Gastrocnemius medialis (tissue), 4 donors: ENCODE measurements around the gene AVEN.

Source experiments
- CTCF ChIP-seq, 5 experiments: fragments of 450-650 bp in 3 of 5; fragments of 200-600 bp in 2 of 5; sonication (generic) in 2 of 5; IDR thresholded peaks in 4 of 5; conservative IDR thresholded peaks in 1 of 5; 1 replicate in 4 of 5; 2 replicates in 1 of 5; pipeline ENCODE4 v1.5.1; 2016 to 2019; ENCODE audit warnings: antibody characterized with exemption in 5 of 5, mild to moderate bottlenecking in 3 of 5, moderate library complexity in 3 of 5
- POLR2A ChIP-seq, 2 donors: fragments of 450-650 bp; IDR thresholded peaks; one replicate each; pipeline ENCODE4 v1.6.1; 2017; ENCODE audit warnings: antibody characterized with exemption in 2 of 2, mild to moderate bottlenecking in 2 of 2, moderate library complexity in 2 of 2

DNA sequence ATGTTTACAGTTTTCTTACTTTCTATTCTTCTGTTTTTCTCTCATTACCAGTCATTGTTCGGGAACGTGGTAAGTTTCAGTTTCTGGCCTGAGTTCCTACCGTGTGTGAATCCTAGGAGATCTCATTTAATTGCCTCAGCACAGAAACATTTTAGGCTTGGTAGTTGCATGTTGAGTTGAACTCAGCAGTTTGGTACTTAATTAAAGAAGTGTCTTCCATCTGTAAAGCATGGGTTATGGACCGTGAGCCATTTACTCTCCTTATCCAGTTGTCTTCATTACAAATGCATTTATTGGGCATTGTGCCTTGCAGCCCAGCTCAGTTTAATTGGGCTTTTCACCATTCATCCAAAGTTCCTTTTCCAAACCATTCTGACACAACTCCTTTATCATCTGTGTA lies 212.8 kb downstream of the AVEN start:
- TF ChIP-seq CTCF (IDR thresholded peaks at IDR 0.05 in 4 of 5, conservative IDR thresholded peaks at IDR 0.05 in 1 of 5) (no peak), POLR2A (IDR thresholded peaks at IDR 0.05) (no peak)
